Keratinocyte (primary cell): ENCODE results near the gene FBXW5.

ENCODE experiments used
- CTCF ChIP-seq, 3 experiments: IDR thresholded peaks in 1 of 3; conservative IDR thresholded peaks in 1 of 3; optimal IDR thresholded peaks in 1 of 3; 2 replicates in 2 of 3; 3 replicates in 1 of 3; pipeline versions ENCODE3 to v1.5.1; 2011; ENCODE audit warnings: low read length in 3 of 3, mild to moderate bottlenecking in 3 of 3, moderate library complexity in 2 of 3, control low read depth in 1 of 3, inconsistent platforms in 1 of 3; ENCODE audit not compliant: insufficient read depth in 2 of 3; ENCODE audit errors: extremely low read depth in 1 of 3
- EZH2 ChIP-seq: IDR thresholded peaks from one replicate; pipeline ENCODE4 v1.6.1; 2012; ENCODE audit warnings: inconsistent platforms, mild to moderate bottlenecking, low read length, moderate library complexity

- TF ChIP-seq CTCF (optimal IDR thresholded peaks at IDR 0.05 in 1 of 3, IDR thresholded peaks at IDR 0.05 in 1 of 3, conservative IDR thresholded peaks at IDR 0.05 in 1 of 3; ENCODE audit: extremely low read depth in 1 of 3, insufficient read depth in 2 of 3, low read length in 3 of 3) (no peak), EZH2 (no peak)
These were observed 37.3 kb downstream of the FBXW5 start for GRCh38 chr9:136907011-136907914.
